HepG2 (cell line): ENCODE data around the gene SSPN. TPM values are rescaled to one million over a fixed set of nuclear protein-coding genes. Genes with fewer than 3 reads are reported as not detected.

ENCODE experiments used
- ATAC-seq: fragments of 200-7000 bp; cut with Tn5 transposase; 3 replicates; pipeline ENCODE4 v1.9.1; 2020; ENCODE audit warnings: mild to moderate bottlenecking, moderate library complexity
- BruUV-seq: library from RNA; stranded (reverse); fragments of 400-500 nt; replicated peaks from 2 replicates; lab custom pipeline; 2021; lab: Mats Ljungman, UMichigan
- CTCF ChIA-PET: fragments of 300-600 bp; formaldehyde crosslinking; extraction: SDS; loops from one replicate; lab custom pipeline; 2021; ENCODE audit warnings: low total read pairs, inconsistent platforms, low intra/inter-chr PET ratio; lab: Yijun Ruan, JAX
- POLR2A ChIA-PET: fragments of 350-600 bp; sonication (Branson Sonifier 250); formaldehyde crosslinking; loops from one replicate; lab custom pipeline; 2020; ENCODE audit warnings: antibody characterized with exemption, inconsistent platforms; lab: Yijun Ruan, JAX
- DNase-seq: peaks from one replicate; pipeline ENCODE4 v3.0.0-alpha.2; 2015; ENCODE audit warnings: low spot score
- FAIRE-seq: peaks from 3 replicates; lab custom pipeline; 2011; peaks lifted over from hg19 to GRCh38; lab: Jason Lieb, UNC
- H2AFZ ChIP-seq: one replicate; pipeline ENCODE4 v1.6.1; 2011; ENCODE audit warnings: low read length, inconsistent platforms
- H3K27ac ChIP-seq: fragments of 300-600 bp; 3 replicates; pipeline ENCODE4 v1.8.0; 2011; ENCODE audit warnings: mixed run types, mild to moderate bottlenecking, mixed read lengths, low read length, inconsistent platforms; ENCODE audit not compliant: insufficient read depth; ENCODE audit errors: extremely low read length
- H3K27me3 ChIP-seq, 2 experiments: fragments of 200-600 bp in 1 of 2; 2 replicates in 1 of 2; 3 replicates in 1 of 2; pipeline versions ENCODE4 v1.6.0 to v1.8.0; 2011; ENCODE audit warnings: low read length in 2 of 2, mild to moderate bottlenecking in 2 of 2, moderate library complexity in 2 of 2, inconsistent platforms in 1 of 2; ENCODE audit not compliant: insufficient read depth in 2 of 2, control insufficient read depth in 1 of 2
- H3K36me3 ChIP-seq, 2 experiments: fragments of 200-600 bp in 1 of 2; replicated peaks in 1 of 2; 2 replicates in 1 of 2; 3 replicates in 1 of 2; pipeline versions ENCODE4 v1.5.1 to v1.8.0; 2011; ENCODE audit warnings: low read length in 2 of 2, inconsistent platforms in 1 of 2; ENCODE audit not compliant: insufficient read depth in 2 of 2, control insufficient read depth in 1 of 2
- H3K4me1 ChIP-seq: 2 replicates; pipeline ENCODE4 v1.5.1; 2012; ENCODE audit warnings: low read length, inconsistent platforms; ENCODE audit not compliant: insufficient read depth
- H3K4me2 ChIP-seq: 2 replicates; pipeline ENCODE4 v1.6.0; 2011; ENCODE audit warnings: low read depth, low read length, inconsistent platforms
- H3K4me3 ChIP-seq, 3 experiments: fragments of 200-600 bp in 1 of 3; sonication (generic), shearing (Covaris generic) in 1 of 3; replicated peaks in 1 of 3; 2 replicates each; pipeline ENCODE4 v1.5.1; 2011 to 2016; ENCODE audit warnings: low read length in 3 of 3, inconsistent platforms in 2 of 3, low read depth in 2 of 3, mild to moderate bottlenecking in 2 of 3, control low read depth in 1 of 3, mixed read lengths in 1 of 3; ENCODE audit not compliant: insufficient read depth in 1 of 3
- H3K79me2 ChIP-seq: one replicate; pipeline ENCODE4 v1.6.1; 2011; ENCODE audit warnings: low read length, inconsistent platforms; ENCODE audit not compliant: insufficient read depth
- H3K9ac ChIP-seq: 2 replicates; pipeline ENCODE4 v1.6.0; 2011; ENCODE audit warnings: mild to moderate bottlenecking, low read depth, low read length, inconsistent platforms; ENCODE audit not compliant: insufficient read depth
- H3K9me3 ChIP-seq: 2 replicates; pipeline ENCODE4 v1.5.1; 2012; ENCODE audit warnings: mild to moderate bottlenecking, low read length
- H4K20me1 ChIP-seq: 2 replicates; pipeline ENCODE4 v1.6.0; 2011; ENCODE audit warnings: inconsistent platforms, mild to moderate bottlenecking, low read length, moderate library complexity; ENCODE audit not compliant: insufficient read depth
- BCL6 ChIP-seq: IDR thresholded peaks from 2 replicates; pipeline ENCODE4 v1.6.1; 2016; ENCODE audit warnings: missing genetic modification reagents, missing compliant biosample characterization
- ELF3 ChIP-seq: IDR thresholded peaks from 2 replicates; pipeline ENCODE4 v1.6.1; 2016; ENCODE audit warnings: missing genetic modification reagents, missing compliant biosample characterization
- ISL2 ChIP-seq: sonication (generic); formaldehyde crosslinking; IDR thresholded peaks from 2 replicates; pipeline ENCODE4 v1.5.0; 2020; ENCODE audit warnings: missing genetic modification reagents
- NFIB ChIP-seq: sonication (generic); formaldehyde crosslinking; IDR thresholded peaks from 2 replicates; pipeline ENCODE4 v1.9.0; 2021; ENCODE audit warnings: missing genetic modification reagents, mild to moderate bottlenecking, borderline replicate concordance
- PRMT3 ChIP-seq: sonication (generic); formaldehyde crosslinking; IDR thresholded peaks from 2 replicates; pipeline ENCODE4 v1.8.1; 2022; ENCODE audit warnings: low read depth, mild to moderate bottlenecking, moderate library complexity, missing genetic modification reagents, borderline replicate concordance
- SAP130 ChIP-seq: IDR thresholded peaks from 2 replicates; pipeline ENCODE4 v1.6.1; 2016; ENCODE audit warnings: low read depth
- ZNF30 ChIP-seq: sonication (generic); formaldehyde crosslinking; IDR thresholded peaks from 2 replicates; pipeline ENCODE4 v1.5.0; 2020; ENCODE audit warnings: mild to moderate bottlenecking, missing genetic modification reagents
- ZNF432 ChIP-seq: sonication (generic); formaldehyde crosslinking; IDR thresholded peaks from 2 replicates; pipeline ENCODE4 v1.5.0; 2020; ENCODE audit warnings: missing genetic modification reagents, mild to moderate bottlenecking, borderline replicate concordance
- ZNF879 ChIP-seq: sonication (generic); formaldehyde crosslinking; IDR thresholded peaks from 2 replicates; pipeline ENCODE4 v1.8.1; 2023; ENCODE audit warnings: missing genetic modification reagents
- WGBS: methylation state at CpG from one replicate; pipeline ENCODE4 v1.1.6; 2017; ENCODE audit warnings: low lambda C conversion rate; 5-methylcytosine and 5-hydroxymethylcytosine counted together
- in situ Hi-C: cut with HindIII; loops from 2 replicates; pipeline ENCODE4 v1.10.0; 2017; ENCODE audit warnings: low pct_unique_long_range_greater_than_20kb; ENCODE audit not compliant: extremely low pct_ligation_motif_present
- intact Hi-C: fragments of 100-400 bp; cut with micrococcal nuclease; formaldehyde crosslinking; loops from one replicate; pipeline ENCODE4 v1.10.0; 2022; ENCODE audit not compliant: unreplicated experiment
- polyA plus RNA-seq, 8 experiments: library from polyadenylated mRNA; depleted of rRNA in 3 of 8; stranded (reverse) in 7 of 8; unstranded in 1 of 8; fragments of >200 nt; fragmentation: Illumina TruSeq in 4 of 8; extraction: Trizol in 4 of 8; gene quantifications; 2 replicates each; pipeline versions ENCODE4 v1.2.1 to v1.2.3, GENCODE V29; 2011 to 2016; ENCODE audit warnings: low read depth in 4 of 8, missing spikeins in 1 of 8, mixed read lengths in 1 of 8; ENCODE audit not compliant: insufficient read depth in 1 of 8
- total RNA-seq, 5 experiments: library from RNA; depleted of rRNA; stranded (reverse); fragments of >200 nt; fragmentation: Illumina TruSeq; extraction: Trizol; gene quantifications; 2 replicates each; pipeline ENCODE4 v1.2.3, GENCODE V29; 2016; ENCODE audit warnings: low read depth in 1 of 5
- TF ChIP-seq, protein P1 (sequence below): IDR thresholded peaks from 2 replicates; pipeline ENCODE4 v1.6.1; 2016
- TF ChIP-seq, protein P2 (sequence below): sonication (generic); formaldehyde crosslinking; IDR thresholded peaks from 2 replicates; pipeline ENCODE4 v1.4.0; 2020; ENCODE audit warnings: missing genetic modification reagents
- TF ChIP-seq, protein P3 (sequence below): sonication (generic); formaldehyde crosslinking; IDR thresholded peaks from 2 replicates; pipeline ENCODE4 v1.8.1; 2023; ENCODE audit warnings: missing genetic modification reagents, mild to moderate bottlenecking, borderline replicate concordance
- TF ChIP-seq, protein P4 (sequence below): IDR thresholded peaks from 2 replicates; pipeline ENCODE4 v1.6.1; 2012; ENCODE audit warnings: low read length, improper control_type of control experiment

Gene SSPN
- total and polyA plus RNA-seq, 2 of the 13 experiments (the other 11 are each of a cell fraction or from before 2014, with no cell fraction given): not detected

DNA sequence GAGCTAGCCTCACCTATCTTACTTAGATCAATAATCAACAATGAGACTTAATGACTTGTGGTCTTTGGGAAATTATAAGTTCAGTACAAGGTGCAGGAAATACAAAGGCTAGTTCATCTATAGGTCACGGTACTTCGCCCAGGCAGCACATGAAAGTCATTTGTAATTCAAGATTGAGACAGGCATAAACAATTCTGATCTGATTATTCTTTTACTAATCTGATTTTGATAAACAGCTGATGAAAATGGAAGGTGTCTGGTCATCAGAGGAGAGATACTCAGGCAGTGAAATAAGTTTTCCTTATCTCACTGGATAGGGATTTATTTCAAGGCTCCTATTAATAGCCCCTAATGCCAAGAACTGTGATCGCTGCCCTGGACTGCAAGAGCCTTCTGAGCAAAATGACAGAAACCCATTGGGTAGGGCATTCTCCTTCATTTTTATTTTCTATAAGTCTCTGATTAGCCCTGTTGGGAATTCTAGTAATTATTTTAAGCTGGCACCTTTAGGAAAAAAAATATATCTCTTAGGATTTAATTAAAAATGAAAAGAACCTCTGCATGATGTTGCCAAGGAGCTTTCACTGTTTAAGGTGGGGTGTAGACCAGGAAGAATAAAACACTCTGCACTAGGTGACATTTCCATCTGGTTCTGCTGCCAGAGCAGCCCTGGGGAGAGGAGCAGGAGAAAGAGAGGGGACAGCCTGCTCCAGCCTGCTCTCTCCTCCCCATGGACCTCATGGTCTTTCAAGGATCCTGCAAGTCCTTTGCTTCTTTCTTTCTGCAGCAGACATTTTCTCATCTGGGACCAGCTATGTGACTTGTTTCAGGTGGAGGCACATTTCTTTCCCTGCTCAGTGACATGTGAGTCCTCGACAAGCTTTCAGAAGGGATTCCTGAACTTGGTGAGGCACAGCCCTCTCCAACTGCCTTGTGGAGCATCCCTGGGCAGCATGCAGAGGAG, 44.8 kb downstream of the SSPN start:
- 49% methylated on average over 4 of the region's 4 CpGs for WGBS
- no peaks in the 10 kb centered on the region for H3K79me2 ChIP-seq
- no peaks in the 10 kb centered on the region for H3K9me3 ChIP-seq
- no peak overlapping the region for H2AFZ ChIP-seq
- FAIRE-seq: no peak
- no peak overlapping the region for H3K9ac ChIP-seq
- H3K36me3 ChIP-seq: no peaks in the 10 kb centered on the region
- H4K20me1 ChIP-seq: no peaks in the 10 kb centered on the region
- no peaks in the 10 kb centered on the region for H3K27me3 ChIP-seq
- no peak overlapping the region for H3K4me3 ChIP-seq
- ATAC-seq: no peak; the same call in 1 of the 3 replicates
- DNase-seq: no peak
- ChIA-PET CTCF (no interaction called here), POLR2A (no interaction called here)
- H3K27ac ChIP-seq: no peak overlapping the region
- intact Hi-C loops (no loop called here), in situ Hi-C loops (no loop called here)
- no TSS peak for BruUV-seq
- H3K4me2 ChIP-seq: peak overlapping the region; percentile 56
- H3K4me1 ChIP-seq: peaks cover 23% of the 10 kb centered on the region
- TF ChIP-seq, protein P1, sequence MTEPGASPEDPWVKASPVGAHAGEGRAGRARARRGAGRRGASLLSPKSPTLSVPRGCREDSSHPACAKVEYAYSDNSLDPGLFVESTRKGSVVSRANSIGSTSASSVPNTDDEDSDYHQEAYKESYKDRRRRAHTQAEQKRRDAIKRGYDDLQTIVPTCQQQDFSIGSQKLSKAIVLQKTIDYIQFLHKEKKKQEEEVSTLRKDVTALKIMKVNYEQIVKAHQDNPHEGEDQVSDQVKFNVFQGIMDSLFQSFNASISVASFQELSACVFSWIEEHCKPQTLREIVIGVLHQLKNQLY (CRISPR knock-in tag): no peak
- TF ChIP-seq ZNF30: no peak
- TF ChIP-seq ISL2 (CRISPR knock-in tag): no peak
- TF ChIP-seq, protein P2, sequence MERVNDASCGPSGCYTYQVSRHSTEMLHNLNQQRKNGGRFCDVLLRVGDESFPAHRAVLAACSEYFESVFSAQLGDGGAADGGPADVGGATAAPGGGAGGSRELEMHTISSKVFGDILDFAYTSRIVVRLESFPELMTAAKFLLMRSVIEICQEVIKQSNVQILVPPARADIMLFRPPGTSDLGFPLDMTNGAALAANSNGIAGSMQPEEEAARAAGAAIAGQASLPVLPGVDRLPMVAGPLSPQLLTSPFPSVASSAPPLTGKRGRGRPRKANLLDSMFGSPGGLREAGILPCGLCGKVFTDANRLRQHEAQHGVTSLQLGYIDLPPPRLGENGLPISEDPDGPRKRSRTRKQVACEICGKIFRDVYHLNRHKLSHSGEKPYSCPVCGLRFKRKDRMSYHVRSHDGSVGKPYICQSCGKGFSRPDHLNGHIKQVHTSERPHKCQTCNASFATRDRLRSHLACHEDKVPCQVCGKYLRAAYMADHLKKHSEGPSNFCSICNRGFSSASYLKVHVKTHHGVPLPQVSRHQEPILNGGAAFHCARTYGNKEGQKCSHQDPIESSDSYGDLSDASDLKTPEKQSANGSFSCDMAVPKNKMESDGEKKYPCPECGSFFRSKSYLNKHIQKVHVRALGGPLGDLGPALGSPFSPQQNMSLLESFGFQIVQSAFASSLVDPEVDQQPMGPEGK (CRISPR knock-in tag): peak; percentile 45; the same call in 1 of the 2 replicates
- 0 out of 2 replicates have a peak, but pooled peaks have one; percentile 6 for TF ChIP-seq SAP130 (CRISPR knock-in tag)
- TF ChIP-seq ZNF432: no peak
- no peak for TF ChIP-seq ZNF879 (CRISPR knock-in tag)
- TF ChIP-seq, protein P3, sequence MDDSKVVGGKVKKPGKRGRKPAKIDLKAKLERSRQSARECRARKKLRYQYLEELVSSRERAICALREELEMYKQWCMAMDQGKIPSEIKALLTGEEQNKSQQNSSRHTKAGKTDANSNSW (CRISPR knock-in tag): no peak
- TF ChIP-seq ELF3: no peak
- TF ChIP-seq, protein P4, sequence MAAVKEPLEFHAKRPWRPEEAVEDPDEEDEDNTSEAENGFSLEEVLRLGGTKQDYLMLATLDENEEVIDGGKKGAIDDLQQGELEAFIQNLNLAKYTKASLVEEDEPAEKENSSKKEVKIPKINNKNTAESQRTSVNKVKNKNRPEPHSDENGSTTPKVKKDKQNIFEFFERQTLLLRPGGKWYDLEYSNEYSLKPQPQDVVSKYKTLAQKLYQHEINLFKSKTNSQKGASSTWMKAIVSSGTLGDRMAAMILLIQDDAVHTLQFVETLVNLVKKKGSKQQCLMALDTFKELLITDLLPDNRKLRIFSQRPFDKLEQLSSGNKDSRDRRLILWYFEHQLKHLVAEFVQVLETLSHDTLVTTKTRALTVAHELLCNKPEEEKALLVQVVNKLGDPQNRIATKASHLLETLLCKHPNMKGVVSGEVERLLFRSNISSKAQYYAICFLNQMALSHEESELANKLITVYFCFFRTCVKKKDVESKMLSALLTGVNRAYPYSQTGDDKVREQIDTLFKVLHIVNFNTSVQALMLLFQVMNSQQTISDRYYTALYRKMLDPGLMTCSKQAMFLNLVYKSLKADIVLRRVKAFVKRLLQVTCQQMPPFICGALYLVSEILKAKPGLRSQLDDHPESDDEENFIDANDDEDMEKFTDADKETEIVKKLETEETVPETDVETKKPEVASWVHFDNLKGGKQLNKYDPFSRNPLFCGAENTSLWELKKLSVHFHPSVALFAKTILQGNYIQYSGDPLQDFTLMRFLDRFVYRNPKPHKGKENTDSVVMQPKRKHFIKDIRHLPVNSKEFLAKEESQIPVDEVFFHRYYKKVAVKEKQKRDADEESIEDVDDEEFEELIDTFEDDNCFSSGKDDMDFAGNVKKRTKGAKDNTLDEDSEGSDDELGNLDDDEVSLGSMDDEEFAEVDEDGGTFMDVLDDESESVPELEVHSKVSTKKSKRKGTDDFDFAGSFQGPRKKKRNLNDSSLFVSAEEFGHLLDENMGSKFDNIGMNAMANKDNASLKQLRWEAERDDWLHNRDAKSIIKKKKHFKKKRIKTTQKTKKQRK: no peak
- TF ChIP-seq NFIB (CRISPR knock-in tag): no peak
- peak; percentile 2; the same call in 1 of the 2 replicates for TF ChIP-seq BCL6 (CRISPR knock-in tag)
- no peak for TF ChIP-seq PRMT3
